SH-SY5Y (cell line): Measurements from ENCODE around the gene CLCF1.

Source experiments
- GATA2 ChIP-seq: IDR thresholded peaks from 2 replicates; pipeline ENCODE4 v1.6.1; 2011; ENCODE audit warnings: mild to moderate bottlenecking, low read depth, low read length
- GATA3 ChIP-seq: IDR thresholded peaks from 2 replicates; pipeline ENCODE4 v1.6.1; 2011; ENCODE audit warnings: low read depth, mild to moderate bottlenecking, low read length, moderate library complexity

DNA sequence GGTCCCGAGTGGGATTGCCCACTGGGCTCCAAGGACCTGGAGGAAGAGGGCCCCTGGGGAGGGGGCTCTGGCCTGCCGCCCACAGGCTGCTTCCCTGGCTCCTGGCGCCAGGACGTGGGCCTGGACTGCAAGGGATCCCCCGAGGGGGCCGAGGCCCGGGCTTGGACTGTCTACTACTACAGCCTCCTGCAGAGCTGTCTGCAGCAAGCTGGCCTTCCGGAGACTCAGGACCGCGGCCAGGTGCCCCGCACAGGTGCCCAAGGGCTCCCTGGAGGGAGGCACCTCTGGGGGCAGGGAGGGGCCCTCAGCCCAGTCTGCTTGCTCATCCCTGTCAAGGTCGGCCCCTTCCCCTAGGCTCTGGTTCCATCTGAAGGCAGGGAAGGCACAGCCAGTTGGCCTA, 44.0 kb upstream of the CLCF1 start:
- TF ChIP-seq GATA2, result no peak
- no peak for TF ChIP-seq GATA3
